GM23338 (cell line): ENCODE data around the gene ZSCAN9. TPM values are rescaled to one million over a fixed set of nuclear protein-coding genes. Genes with fewer than 3 reads are reported as not detected.

Experiments used
- ATAC-seq: fragments of 200-7000 bp; cut with Tn5 transposase; 3 replicates; pipeline ENCODE4 v1.9.1; 2020
- DNase-seq: peaks from one replicate; pipeline ENCODE4 v3.0.0-alpha.2; 2015; ENCODE audit warnings: low spot score
- H2AFZ ChIP-seq: fragments of 200-600 bp; sonication (generic); 2 replicates; pipeline ENCODE4 v1.8.0; 2016; ENCODE audit warnings: antibody characterized with exemption, mild to moderate bottlenecking, moderate library complexity
- H3F3A ChIP-seq: fragments of 200-600 bp; sonication (generic); replicated peaks from 2 replicates; pipeline ENCODE4 v1.8.0; 2017; ENCODE audit warnings: antibody characterized with exemption, mixed run types, low read depth
- H3K27ac ChIP-seq: fragments of 200-600 bp; sonication (generic); 2 replicates; pipeline ENCODE4 v1.6.1; 2016; ENCODE audit warnings: low read depth
- H3K27me3 ChIP-seq: fragments of 200-600 bp; sonication (generic); 2 replicates; pipeline ENCODE4 v1.8.0; 2016; ENCODE audit warnings: mild to moderate bottlenecking, mixed run types, moderate library complexity; ENCODE audit not compliant: insufficient read depth
- H3K36me3 ChIP-seq: fragments of 200-600 bp; sonication (generic); 2 replicates; pipeline ENCODE4 v1.8.0; 2016; ENCODE audit warnings: mild to moderate bottlenecking; ENCODE audit not compliant: insufficient read depth
- H3K4me1 ChIP-seq: fragments of 200-600 bp; sonication (generic); 2 replicates; pipeline ENCODE4 v1.8.0; 2016; ENCODE audit warnings: mild to moderate bottlenecking, moderate library complexity; ENCODE audit not compliant: insufficient read depth
- H3K4me2 ChIP-seq: fragments of 200-600 bp; sonication (generic); 2 replicates; pipeline ENCODE4 v1.7.1; 2017; ENCODE audit warnings: mixed run types
- H3K4me3 ChIP-seq: fragments of 200-600 bp; sonication (generic); 2 replicates; pipeline ENCODE4 v1.6.1; 2016; ENCODE audit warnings: mixed run types
- H3K79me2 ChIP-seq: fragments of 200-600 bp; sonication (generic); replicated peaks from 2 replicates; pipeline ENCODE4 v1.8.0; 2017; ENCODE audit warnings: mild to moderate bottlenecking; ENCODE audit not compliant: insufficient read depth
- H3K9me2 ChIP-seq: fragments of 200-600 bp; sonication (generic); 2 replicates; pipeline ENCODE4 v1.8.0; 2017; ENCODE audit not compliant: insufficient read depth
- H4K20me1 ChIP-seq: fragments of 200-600 bp; sonication (generic); replicated peaks from 2 replicates; pipeline ENCODE4 v1.8.0; 2017; ENCODE audit warnings: mild to moderate bottlenecking; ENCODE audit not compliant: insufficient read depth
- H3K27ac Mint-ChIP-seq: 2 replicates; pipeline ENCODE4 v1.8.0; 2020; ENCODE audit warnings: inconsistent platforms, mild to moderate bottlenecking, moderate library complexity, mixed read lengths
- H3K27me3 Mint-ChIP-seq: 3 replicates; pipeline ENCODE4 v1.8.0; 2022; ENCODE audit warnings: low read depth, mild to moderate bottlenecking, moderate library complexity, mixed read lengths, inconsistent platforms; ENCODE audit not compliant: insufficient read depth, poor library complexity
- H3K36me3 Mint-ChIP-seq: 3 replicates; pipeline ENCODE4 v1.8.0; 2021; ENCODE audit warnings: low read depth, mild to moderate bottlenecking, inconsistent platforms, moderate library complexity, mixed read lengths
- H3K4me1 Mint-ChIP-seq: 3 replicates; pipeline ENCODE4 v1.8.0; 2020; ENCODE audit warnings: mild to moderate bottlenecking, inconsistent platforms, mixed read lengths
- H3K4me3 Mint-ChIP-seq: 3 replicates; pipeline ENCODE4 v1.8.0; 2021; ENCODE audit warnings: moderate library complexity, mild to moderate bottlenecking, inconsistent platforms, mixed read lengths
- H3K9me3 Mint-ChIP-seq: 3 replicates; pipeline ENCODE4 v1.8.0; 2020; ENCODE audit warnings: moderate library complexity, mild to moderate bottlenecking, inconsistent platforms, mixed read lengths
- CREB1 ChIP-seq: fragments of 250-450 bp; sonication (Bioruptor Pico); IDR thresholded peaks from 2 replicates; pipeline ENCODE4 v1.5.0; 2020; ENCODE audit warnings: low read depth, mild to moderate bottlenecking, moderate library complexity
- CTCF ChIP-seq, 2 experiments: fragments of 200-600 bp in 1 of 2; sonication (generic) in 1 of 2; conservative IDR thresholded peaks; 2 replicates each; pipeline versions ENCODE4 v1.5.1 to v1.6.1; 2016 to 2017; ENCODE audit warnings: antibody characterized with exemption in 2 of 2, low read depth in 2 of 2, mild to moderate bottlenecking in 2 of 2, moderate library complexity in 1 of 2
- ETS1 ChIP-seq: IDR thresholded peaks from 2 replicates; pipeline ENCODE4 v1.6.1; 2016; ENCODE audit warnings: antibody characterized with exemption
- EZH2 ChIP-seq: fragments of 200-600 bp; sonication (generic); IDR thresholded peaks from one replicate; pipeline ENCODE4 v1.8.0; 2017; ENCODE audit warnings: antibody characterized with exemption, mild to moderate bottlenecking, low read depth; ENCODE audit not compliant: unreplicated experiment
- EZH2phosphoT487 ChIP-seq: fragments of 200-600 bp; sonication (generic); IDR thresholded peaks from one replicate; pipeline ENCODE4 v1.8.1; 2018; ENCODE audit warnings: antibody characterized with exemption; ENCODE audit not compliant: unreplicated experiment
- JUNB ChIP-seq: IDR thresholded peaks from one replicate; pipeline ENCODE4 v1.6.1; 2016; ENCODE audit warnings: antibody characterized with exemption; ENCODE audit not compliant: unreplicated experiment
- NANOG ChIP-seq: IDR thresholded peaks from 2 replicates; pipeline ENCODE4 v1.6.1; 2016; ENCODE audit warnings: antibody characterized with exemption, borderline replicate concordance
- POLR2AphosphoS5 ChIP-seq: IDR thresholded peaks from 2 replicates; pipeline ENCODE4 v1.6.1; 2016; ENCODE audit warnings: antibody characterized with exemption, low read depth
- REST ChIP-seq: IDR thresholded peaks from one replicate; pipeline ENCODE4 v1.6.1; 2018; ENCODE audit warnings: antibody characterized with exemption; ENCODE audit not compliant: unreplicated experiment
- STAT1 ChIP-seq: IDR thresholded peaks from one replicate; pipeline ENCODE4 v1.6.1; 2016; ENCODE audit warnings: antibody characterized with exemption; ENCODE audit not compliant: unreplicated experiment
- ZNF114 ChIP-seq: fragments of 250-450 bp; sonication (Bioruptor Pico); IDR thresholded peaks from 2 replicates; pipeline ENCODE4 v1.5.0; 2020; ENCODE audit warnings: mild to moderate bottlenecking, moderate library complexity
- ZNF331 ChIP-seq: fragments of 250-450 bp; sonication (Bioruptor Pico); IDR thresholded peaks from 2 replicates; pipeline ENCODE4 v1.5.0; 2020; ENCODE audit warnings: low read depth, mild to moderate bottlenecking, moderate library complexity
- ZNF462 ChIP-seq: fragments of 250-450 bp; sonication (Bioruptor Pico); IDR thresholded peaks from 2 replicates; pipeline ENCODE4 v1.5.0; 2020; ENCODE audit warnings: mild to moderate bottlenecking, moderate library complexity
- polyA plus RNA-seq: library from polyadenylated mRNA; unstranded; fragments of >200 nt; fragmentation: Nextera tagmentation; extraction: Ambion mirVana; gene quantifications from 2 replicates; pipeline ENCODE4 v1.2.1, GENCODE V29; 2016
- total RNA-seq: library from RNA; depleted of rRNA; stranded (reverse); fragments of >200 nt; shearing (Covaris generic); gene quantifications from 2 replicates; pipeline ENCODE4 v1.2.3, GENCODE V29; 2014

Gene ZSCAN9
- total and polyA plus RNA-seq, 2 experiments from 2014 or later: 10.0 to 10.9 TPM

GRCh38 chr6:28282926-28283325, 57.9 kb downstream of the ZSCAN9 start:
- Mint-ChIP-seq H3K4me3 (peak overlapping the region; percentile 98), H3K36me3 (peaks cover 23% of the 10 kb centered on the region), H3K4me1 (peaks cover 13% of the 10 kb centered on the region), H3K27me3 (no peaks in the 10 kb centered on the region), H3K9me3 (no peaks in the 10 kb centered on the region), H3K27ac (no peak overlapping the region)
- TF ChIP-seq EZH2phosphoT487 (no peak), CTCF (conservative IDR thresholded peaks at IDR 0.05; ENCODE audit: low read depth in 2 of 2) (no peak), STAT1 (no peak), ZNF462 (CRISPR knock-in tag) (no peak), NANOG (no peak), ETS1 (no peak), POLR2AphosphoS5 (no peak), REST (no peak), ZNF331 (CRISPR knock-in tag) (no peak), CREB1 (CRISPR knock-in tag) (no peak), EZH2 (no peak), ZNF114 (CRISPR knock-in tag) (no peak), JUNB (no peak)
- H2AFZ ChIP-seq: no peak overlapping the region
- H3K79me2 ChIP-seq: peaks cover 21% of the 10 kb centered on the region
- peaks cover 14% of the 10 kb centered on the region for H3K4me1 ChIP-seq
- H3K27me3 ChIP-seq: no peaks in the 10 kb centered on the region
- no peak overlapping the region for H3K27ac ChIP-seq
- DNase-seq: no peak
- ATAC-seq: no peak
- H3K9me2 ChIP-seq: no peaks in the 10 kb centered on the region
- H3K4me2 ChIP-seq: peak overlapping the region; percentile 91
- no peaks in the 10 kb centered on the region; the same call in 1 of the 2 replicates for H4K20me1 ChIP-seq
- H3K36me3 ChIP-seq: peaks cover 25% of the 10 kb centered on the region; the same call in 1 of the 2 replicates
- peak overlapping the region; percentile 97 for H3K4me3 ChIP-seq
- no peaks in the 10 kb centered on the region for H3F3A ChIP-seq
